ENCODE data around the gene MYRIP. TPM values are rescaled to one million over a fixed set of nuclear protein-coding genes. Genes with fewer than 3 reads are reported as not detected.

The MYRIP gene
- total RNA-seq, 1 experiment from 2014 or later: 19.0 TPM

DNA sequence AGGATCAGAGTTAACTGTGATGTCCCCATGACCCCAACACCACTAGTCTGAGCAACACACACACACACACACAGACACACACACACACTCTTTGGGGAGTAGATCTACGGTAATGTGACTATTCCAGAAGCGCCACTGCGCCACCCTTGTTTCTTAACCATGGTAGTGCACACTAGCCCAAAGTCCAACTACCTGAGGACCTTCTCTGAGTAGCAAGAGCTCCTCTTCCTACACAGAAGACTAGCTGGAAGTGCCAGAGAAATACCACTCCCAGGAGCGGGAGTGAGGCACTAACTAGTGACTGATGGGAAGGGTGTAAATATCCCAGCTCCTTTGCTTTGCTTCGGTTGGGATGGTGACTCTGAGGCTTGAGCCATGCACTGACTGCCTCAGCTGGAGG lies 404.1 kb downstream of the MYRIP start:
- H3K9me2 ChIP-seq (replicated peaks; ENCODE audit: insufficient read depth, low read length): no peaks in the 10 kb centered on the region
- H2AFZ ChIP-seq (ENCODE audit: low read length): no peak overlapping the region
- H3K9me3 ChIP-seq (ENCODE audit: low read length): no peaks in the 10 kb centered on the region
- 0 out of 2 replicates have a peak, but pooled peaks cover 9% of the 10 kb centered on the region for H3K36me3 ChIP-seq (ENCODE audit: insufficient read depth, low read length)
- H4K20me1 ChIP-seq (ENCODE audit: insufficient read depth, low read depth, low read length): no peaks in the 10 kb centered on the region
- no peak overlapping the region for H3K4me2 ChIP-seq (ENCODE audit: low read depth, low read length, poor library complexity, severe bottlenecking)
- H3K27me3 ChIP-seq (ENCODE audit: low read length): no peaks in the 10 kb centered on the region
- H3K4me3 ChIP-seq (ENCODE audit: low read length): no peak overlapping the region
- H3K9ac ChIP-seq (ENCODE audit: low read length): no peak overlapping the region
- H3K79me2 ChIP-seq (ENCODE audit: low read length): no peaks in the 10 kb centered on the region
- no peak overlapping the region for H3K27ac ChIP-seq (ENCODE audit: low read length)
- DNase-seq: no peak
- H3K4me1 ChIP-seq (ENCODE audit: low read length): no peaks in the 10 kb centered on the region

- no peaks in the 10 kb centered on the region for H3K4me1 ChIP-seq (ENCODE audit: low read length)
- no peak overlapping the region for H3K4me2 ChIP-seq (ENCODE audit: low read depth, low read length, poor library complexity, severe bottlenecking)
- no peaks in the 10 kb centered on the region for H3K27me3 ChIP-seq (ENCODE audit: low read length)
- no peak overlapping the region for H3K9ac ChIP-seq (ENCODE audit: low read length)
- H3K36me3 ChIP-seq (ENCODE audit: insufficient read depth, low read length): 0 out of 2 replicates have a peak, but pooled peaks cover 7% of the 10 kb centered on the region
- DNase-seq: no peak
- no peak overlapping the region for H2AFZ ChIP-seq (ENCODE audit: low read length)
- H3K27ac ChIP-seq (ENCODE audit: low read length): no peak overlapping the region
- no peaks in the 10 kb centered on the region for H3K9me2 ChIP-seq (replicated peaks; ENCODE audit: insufficient read depth, low read length)
- no peaks in the 10 kb centered on the region for H3K79me2 ChIP-seq (ENCODE audit: low read length)
- H3K4me3 ChIP-seq (ENCODE audit: low read length): no peak overlapping the region
- no peaks in the 10 kb centered on the region for H3K9me3 ChIP-seq (ENCODE audit: low read length)
- no peaks in the 10 kb centered on the region for H4K20me1 ChIP-seq (ENCODE audit: insufficient read depth, low read depth, low read length)
These were observed 405.6 kb downstream of the MYRIP start for GRCh38 chr3:40215015-40215414.

- Histone ChIP-seq H3K27me3 (ENCODE audit: low read length) (no peaks in the 10 kb centered on the region), H3K79me2 (ENCODE audit: low read length) (no peaks in the 10 kb centered on the region), H3K4me2 (ENCODE audit: low read depth, low read length, poor library complexity, severe bottlenecking) (no peak overlapping the region), H4K20me1 (ENCODE audit: insufficient read depth, low read depth, low read length) (no peaks in the 10 kb centered on the region), H3K27ac (ENCODE audit: low read length) (no peak overlapping the region), H3K36me3 (ENCODE audit: insufficient read depth, low read length) (0 out of 2 replicates have a peak, but pooled peaks cover 7% of the 10 kb centered on the region), H3K9me2 (replicated peaks; ENCODE audit: insufficient read depth, low read length) (no peaks in the 10 kb centered on the region), H3K4me3 (ENCODE audit: low read length) (no peak overlapping the region), H3K9ac (ENCODE audit: low read length) (no peak overlapping the region), H3K4me1 (ENCODE audit: low read length) (no peaks in the 10 kb centered on the region), H2AFZ (ENCODE audit: low read length) (no peak overlapping the region), H3K9me3 (ENCODE audit: low read length) (no peaks in the 10 kb centered on the region)
- no peak for DNase-seq
These were observed 407.1 kb downstream of the MYRIP start for GRCh38 chr3:40216471-40216870.

- H3K4me3 ChIP-seq (ENCODE audit: low read length): no peak overlapping the region
- no peaks in the 10 kb centered on the region for H3K9me3 ChIP-seq (ENCODE audit: low read length)
- H3K79me2 ChIP-seq (ENCODE audit: low read length): no peaks in the 10 kb centered on the region
- H3K36me3 ChIP-seq (ENCODE audit: insufficient read depth, low read length): 0 out of 2 replicates have a peak, but pooled peaks cover 3% of the 10 kb centered on the region
- no peak overlapping the region for H3K27ac ChIP-seq (ENCODE audit: low read length)
- H3K4me2 ChIP-seq (ENCODE audit: low read depth, low read length, poor library complexity, severe bottlenecking): no peak overlapping the region
- H3K27me3 ChIP-seq (ENCODE audit: low read length): no peaks in the 10 kb centered on the region
- no peak overlapping the region for H2AFZ ChIP-seq (ENCODE audit: low read length)
- no peaks in the 10 kb centered on the region for H4K20me1 ChIP-seq (ENCODE audit: insufficient read depth, low read depth, low read length)
- no peak for DNase-seq
- H3K9ac ChIP-seq (ENCODE audit: low read length): no peak overlapping the region
- peaks cover 4% of the 10 kb centered on the region for H3K4me1 ChIP-seq (ENCODE audit: low read length)
- H3K9me2 ChIP-seq (replicated peaks; ENCODE audit: insufficient read depth, low read length): no peaks in the 10 kb centered on the region
These were observed 414.4 kb downstream of the MYRIP start for GRCh38 chr3:40223856-40224255.

DNA sequence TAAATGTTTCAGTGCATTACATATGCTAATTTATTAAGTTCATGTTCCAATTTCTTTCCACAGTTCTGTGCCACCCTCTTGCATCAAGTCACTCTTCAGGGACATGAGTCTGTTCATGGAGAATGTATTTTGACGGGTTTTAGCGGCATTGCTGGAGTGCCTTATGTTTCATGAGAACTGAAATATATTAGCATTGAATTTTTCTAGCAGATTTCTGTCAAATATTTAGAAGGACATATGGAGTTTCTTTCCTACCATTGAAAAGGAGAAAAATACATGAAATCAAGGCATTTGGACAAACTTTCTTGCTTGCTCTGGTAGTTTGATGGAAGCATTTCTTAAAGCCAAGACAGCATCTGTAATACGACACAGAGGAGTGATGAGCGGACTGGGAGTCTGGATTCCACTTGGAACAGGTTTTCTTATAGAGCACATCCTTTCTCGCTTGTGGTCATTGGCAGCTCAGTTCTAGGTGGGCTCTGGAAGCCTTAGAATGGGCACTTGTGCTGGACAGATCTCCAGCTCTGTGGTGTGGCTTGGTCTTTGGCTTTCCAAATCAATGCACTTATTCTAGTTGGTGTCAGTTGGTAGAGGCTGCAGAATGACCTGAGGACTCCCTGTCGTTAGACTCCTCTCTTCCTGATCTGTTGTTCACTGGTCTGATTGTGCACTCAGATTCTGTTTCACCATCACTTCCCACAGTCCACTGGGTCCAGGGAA lies 415.5 kb downstream of the MYRIP start:
- no peaks in the 10 kb centered on the region for H4K20me1 ChIP-seq (ENCODE audit: insufficient read depth, low read depth, low read length)
- no peaks in the 10 kb centered on the region for H3K9me2 ChIP-seq (replicated peaks; ENCODE audit: insufficient read depth, low read length)
- H2AFZ ChIP-seq (ENCODE audit: low read length): no peak overlapping the region
- no peaks in the 10 kb centered on the region for H3K27me3 ChIP-seq (ENCODE audit: low read length)
- no peak overlapping the region for H3K4me3 ChIP-seq (ENCODE audit: low read length)
- no peaks in the 10 kb centered on the region for H3K9me3 ChIP-seq (ENCODE audit: low read length)
- no peak overlapping the region for H3K9ac ChIP-seq (ENCODE audit: low read length)
- no peaks in the 10 kb centered on the region for H3K79me2 ChIP-seq (ENCODE audit: low read length)
- H3K27ac ChIP-seq (ENCODE audit: low read length): no peak overlapping the region
- H3K4me2 ChIP-seq (ENCODE audit: low read depth, low read length, poor library complexity, severe bottlenecking): no peak overlapping the region
- 0 out of 2 replicates have a peak, but pooled peaks cover 3% of the 10 kb centered on the region for H3K36me3 ChIP-seq (ENCODE audit: insufficient read depth, low read length)
- DNase-seq: no peak
- peaks cover 15% of the 10 kb centered on the region for H3K4me1 ChIP-seq (ENCODE audit: low read length)

DNA sequence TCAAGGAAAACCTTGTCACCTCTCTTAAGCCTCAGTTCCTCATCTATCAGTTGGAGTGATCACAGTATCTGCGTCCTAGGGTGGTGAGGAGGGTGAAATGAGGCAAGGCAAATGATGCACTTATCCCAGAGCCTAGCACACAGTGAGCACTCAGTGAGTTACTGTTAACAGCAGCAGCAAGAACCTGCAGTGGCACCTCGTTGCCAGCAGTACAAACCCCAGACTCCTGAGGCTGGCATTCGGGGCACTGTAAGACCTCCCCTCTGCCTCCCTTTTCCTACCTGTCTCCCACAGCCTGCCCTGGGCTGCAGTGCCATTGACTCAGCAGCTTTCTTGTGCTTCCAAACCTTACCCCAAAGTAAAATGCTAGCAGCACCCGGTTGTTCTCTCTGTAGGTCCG lies 417.2 kb downstream of the MYRIP start:
- Histone ChIP-seq H3K9me2 (replicated peaks; ENCODE audit: insufficient read depth, low read length) (no peaks in the 10 kb centered on the region), H3K4me1 (ENCODE audit: low read length) (peaks cover 18% of the 10 kb centered on the region), H3K36me3 (ENCODE audit: insufficient read depth, low read length) (peaks cover 3% of the 10 kb centered on the region; the same call in 1 of the 2 replicates), H3K4me3 (ENCODE audit: low read length) (no peak overlapping the region), H3K27me3 (ENCODE audit: low read length) (no peaks in the 10 kb centered on the region), H3K79me2 (ENCODE audit: low read length) (no peaks in the 10 kb centered on the region), H3K27ac (ENCODE audit: low read length) (no peak overlapping the region), H2AFZ (ENCODE audit: low read length) (no peak overlapping the region), H3K9ac (ENCODE audit: low read length) (no peak overlapping the region), H3K9me3 (ENCODE audit: low read length) (no peaks in the 10 kb centered on the region), H3K4me2 (ENCODE audit: low read depth, low read length, poor library complexity, severe bottlenecking) (no peak overlapping the region), H4K20me1 (ENCODE audit: insufficient read depth, low read depth, low read length) (no peaks in the 10 kb centered on the region)
- DNase-seq: no peak

GRCh38 chr3:40228792-40229350 lies 419.5 kb downstream of the MYRIP start:
- Histone ChIP-seq H3K27ac (ENCODE audit: low read length) (no peak overlapping the region), H3K27me3 (ENCODE audit: low read length) (no peaks in the 10 kb centered on the region), H3K4me3 (ENCODE audit: low read length) (no peak overlapping the region), H3K9me3 (ENCODE audit: low read length) (no peaks in the 10 kb centered on the region), H3K4me1 (ENCODE audit: low read length) (peaks cover 18% of the 10 kb centered on the region), H4K20me1 (ENCODE audit: insufficient read depth, low read depth, low read length) (no peaks in the 10 kb centered on the region), H3K9ac (ENCODE audit: low read length) (no peak overlapping the region), H3K9me2 (replicated peaks; ENCODE audit: insufficient read depth, low read length) (no peaks in the 10 kb centered on the region), H2AFZ (ENCODE audit: low read length) (no peak overlapping the region), H3K36me3 (ENCODE audit: insufficient read depth, low read length) (peaks cover 13% of the 10 kb centered on the region; the same call in 1 of the 2 replicates), H3K79me2 (ENCODE audit: low read length) (no peaks in the 10 kb centered on the region), H3K4me2 (ENCODE audit: low read depth, low read length, poor library complexity, severe bottlenecking) (no peak overlapping the region)
- DNase-seq: no peak

GRCh38 chr3:40229386-40229785 lies 420.0 kb downstream of the MYRIP start:
- no peak overlapping the region for H3K27ac ChIP-seq (ENCODE audit: low read length)
- peaks cover 18% of the 10 kb centered on the region for H3K4me1 ChIP-seq (ENCODE audit: low read length)
- H4K20me1 ChIP-seq (ENCODE audit: insufficient read depth, low read depth, low read length): no peaks in the 10 kb centered on the region
- peaks cover 13% of the 10 kb centered on the region; the same call in 1 of the 2 replicates for H3K36me3 ChIP-seq (ENCODE audit: insufficient read depth, low read length)
- no peaks in the 10 kb centered on the region for H3K9me3 ChIP-seq (ENCODE audit: low read length)
- H3K4me3 ChIP-seq (ENCODE audit: low read length): no peak overlapping the region
- no peak overlapping the region for H3K4me2 ChIP-seq (ENCODE audit: low read depth, low read length, poor library complexity, severe bottlenecking)
- H3K9me2 ChIP-seq (replicated peaks; ENCODE audit: insufficient read depth, low read length): no peaks in the 10 kb centered on the region
- H3K9ac ChIP-seq (ENCODE audit: low read length): no peak overlapping the region
- no peaks in the 10 kb centered on the region for H3K79me2 ChIP-seq (ENCODE audit: low read length)
- no peak for DNase-seq
- no peaks in the 10 kb centered on the region for H3K27me3 ChIP-seq (ENCODE audit: low read length)
- H2AFZ ChIP-seq (ENCODE audit: low read length): no peak overlapping the region

All from Karpas-422 (cell line).